H1 (cell line): Measurements from ENCODE around the gene TEAD3. TPM values are rescaled to one million over a fixed set of nuclear protein-coding genes. Genes with fewer than 3 reads are reported as not detected.

Source experiments
- BCL11A ChIP-seq, 2 experiments: IDR thresholded peaks; one replicate each; pipeline ENCODE4 v1.6.1; 2011; ENCODE audit warnings: low read depth in 2 of 2, low read length in 2 of 2, mild to moderate bottlenecking in 2 of 2
- FOSL1 ChIP-seq: IDR thresholded peaks from 2 replicates; pipeline ENCODE4 v1.6.1; 2011; ENCODE audit warnings: mild to moderate bottlenecking, low read depth, low read length, moderate library complexity; ENCODE audit not compliant: insufficient read depth
- KDM1A ChIP-seq: fragments of 200-600, 300-600 bp; sonication (generic); IDR thresholded peaks from 2 replicates; pipeline ENCODE4 v1.7.1; 2016; ENCODE audit warnings: mild to moderate bottlenecking, low read length, borderline replicate concordance
- POU5F1 ChIP-seq: IDR thresholded peaks from 2 replicates; pipeline ENCODE4 v1.6.1; 2011; ENCODE audit warnings: low read depth, mild to moderate bottlenecking, low read length, moderate library complexity
- TEAD4 ChIP-seq: IDR thresholded peaks from 2 replicates; pipeline ENCODE4 v1.6.1; 2012; ENCODE audit warnings: low read depth, low read length, inconsistent platforms, mixed read lengths
- polyA plus RNA-seq, 7 experiments: library from polyadenylated mRNA; depleted of rRNA in 3 of 7; stranded (reverse) in 5 of 7; unstranded in 2 of 7; fragments of >200 nt in 5 of 7; fragments of 200-250 nt in 2 of 7; gene quantifications; 1 replicate in 5 of 7; 2 replicates in 1 of 7; 4 replicates in 1 of 7; pipeline versions ENCODE4 v1.2.1 to v1.2.3, GENCODE V29; 2011 to 2013; ENCODE audit warnings: missing spikeins in 2 of 7, mixed read lengths in 2 of 7
- total RNA-seq: library from RNA; stranded (reverse); fragmentation: NEBNext Ultra II Directional; extraction: Animal tissue kit (Norgen Biotek cat#: 25700); gene quantifications from 2 replicates; pipeline ENCODE4 v1.2.1, GENCODE V29; 2021
- TF ChIP-seq, protein P1 (sequence below): IDR thresholded peaks from 2 replicates; pipeline ENCODE4 v1.6.1; 2011; ENCODE audit warnings: low read depth, mild to moderate bottlenecking, low read length; ENCODE audit not compliant: insufficient read depth

TEAD3 gene
- total and polyA plus RNA-seq, 2 of the 8 experiments (the other 6 are each of a cell fraction or from before 2014, with no cell fraction given): 20.1 to 28.7 TPM

- TF ChIP-seq POU5F1 (no peak), FOSL1 (no peak), KDM1A (no peak), BCL11A (IDR thresholded peaks at IDR 0.05; ENCODE audit: low read depth in 2 of 2, low read length in 2 of 2) (no peak), TEAD4 (no peak)
- TF ChIP-seq, protein P1, sequence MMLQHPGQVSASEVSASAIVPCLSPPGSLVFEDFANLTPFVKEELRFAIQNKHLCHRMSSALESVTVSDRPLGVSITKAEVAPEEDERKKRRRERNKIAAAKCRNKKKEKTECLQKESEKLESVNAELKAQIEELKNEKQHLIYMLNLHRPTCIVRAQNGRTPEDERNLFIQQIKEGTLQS: no peak
Observed at GRCh38 chr6:35432291-35432690, 64.6 kb downstream of the TEAD3 start (continued).
